ENCODE measurements around the gene CYTH3.
"Not testable (repeated sequence)": the region's sequence is repeated elsewhere in the genome, so short reads cannot be mapped to it uniquely, and the experiment has no call there.

The CYTH3 gene

DNA sequence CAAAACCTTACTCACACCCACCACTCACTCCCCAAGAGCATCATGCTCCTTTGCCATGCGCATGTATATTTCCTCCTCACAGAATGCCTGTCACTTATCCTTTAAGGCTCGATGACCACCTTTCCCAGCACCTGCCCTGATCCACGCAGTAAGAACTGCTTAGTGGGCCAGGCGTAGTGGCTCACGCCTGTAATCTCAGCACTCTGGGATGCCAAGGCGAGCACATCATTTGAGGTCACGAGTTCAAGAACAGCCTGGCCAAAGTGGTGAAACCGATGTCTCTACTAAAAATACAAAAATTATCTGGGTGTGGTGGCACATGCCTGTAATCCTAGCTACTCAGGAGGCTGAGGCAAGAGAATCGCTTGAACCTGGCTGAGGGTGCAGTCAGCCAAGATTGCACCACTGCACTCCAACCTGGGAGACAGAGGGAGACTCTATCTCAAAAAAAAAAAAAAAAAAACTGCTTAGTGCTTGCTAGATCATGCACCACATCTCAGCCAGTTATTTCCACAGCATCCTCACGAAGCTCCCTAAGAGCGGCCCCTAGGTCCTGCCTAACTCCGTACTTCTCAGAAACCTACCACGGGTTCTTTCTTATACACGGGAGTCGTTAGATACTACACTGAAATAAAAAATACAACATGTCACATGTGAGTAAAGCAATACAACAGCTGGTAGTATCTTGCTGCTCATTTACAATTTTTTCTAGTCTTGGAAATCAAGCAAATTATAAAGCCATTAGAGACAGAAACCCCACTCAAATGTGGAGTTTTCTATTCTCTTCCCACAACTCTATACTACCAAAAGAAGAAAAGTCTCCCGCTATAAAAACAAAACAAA is 37.2 kb downstream of the CYTH3 start:
- CTCF ChIA-PET: interaction anchor here (1.0 to 2.5 kb wide), 2 partner anchors 13 to 88 kb away, joined by 3 to 9 read pairs; no protein-coding TSS in a partner anchor
- no peak for DNase-seq (ENCODE audit: low read depth, low spot score)
- TF ChIP-seq, protein P1, sequence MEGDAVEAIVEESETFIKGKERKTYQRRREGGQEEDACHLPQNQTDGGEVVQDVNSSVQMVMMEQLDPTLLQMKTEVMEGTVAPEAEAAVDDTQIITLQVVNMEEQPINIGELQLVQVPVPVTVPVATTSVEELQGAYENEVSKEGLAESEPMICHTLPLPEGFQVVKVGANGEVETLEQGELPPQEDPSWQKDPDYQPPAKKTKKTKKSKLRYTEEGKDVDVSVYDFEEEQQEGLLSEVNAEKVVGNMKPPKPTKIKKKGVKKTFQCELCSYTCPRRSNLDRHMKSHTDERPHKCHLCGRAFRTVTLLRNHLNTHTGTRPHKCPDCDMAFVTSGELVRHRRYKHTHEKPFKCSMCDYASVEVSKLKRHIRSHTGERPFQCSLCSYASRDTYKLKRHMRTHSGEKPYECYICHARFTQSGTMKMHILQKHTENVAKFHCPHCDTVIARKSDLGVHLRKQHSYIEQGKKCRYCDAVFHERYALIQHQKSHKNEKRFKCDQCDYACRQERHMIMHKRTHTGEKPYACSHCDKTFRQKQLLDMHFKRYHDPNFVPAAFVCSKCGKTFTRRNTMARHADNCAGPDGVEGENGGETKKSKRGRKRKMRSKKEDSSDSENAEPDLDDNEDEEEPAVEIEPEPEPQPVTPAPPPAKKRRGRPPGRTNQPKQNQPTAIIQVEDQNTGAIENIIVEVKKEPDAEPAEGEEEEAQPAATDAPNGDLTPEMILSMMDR (IDR thresholded peaks at IDR 0.05; ENCODE audit: insufficient read depth, low read length, missing control alignments): no peak
- no peak overlapping the region for H3K4me3 ChIP-seq (ENCODE audit: low read depth, low read length)
- POLR2A ChIA-PET: no interaction called here

DNA sequence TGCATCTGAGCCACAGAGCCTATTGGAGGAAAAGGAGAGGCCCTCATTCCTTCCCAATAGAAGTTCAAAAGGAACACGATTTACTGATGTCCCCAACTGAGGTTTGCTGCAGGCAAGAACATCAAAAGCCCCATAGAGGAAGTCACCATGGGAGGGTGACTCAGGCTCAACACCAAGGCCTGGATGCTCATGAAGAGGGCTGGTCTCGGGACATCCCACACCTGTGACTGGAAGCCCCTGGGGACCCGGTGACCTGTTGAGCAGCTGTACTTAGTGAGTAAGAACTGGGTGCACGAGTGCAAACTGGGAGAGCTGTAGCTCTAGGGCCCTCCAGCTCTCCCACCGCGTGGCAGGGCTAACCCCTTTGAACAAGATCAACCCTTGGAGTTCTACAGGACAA is 38.0 kb downstream of the CYTH3 start:
- no peak overlapping the region for H3K4me3 ChIP-seq (ENCODE audit: low read depth, low read length)
- ChIA-PET CTCF (interaction anchor here (1.0 to 2.5 kb wide), 2 partner anchors 14 to 89 kb away, joined by 3 to 9 read pairs; no protein-coding TSS in a partner anchor), POLR2A (no interaction called here)
- TF ChIP-seq, protein P1 (IDR thresholded peaks at IDR 0.05; ENCODE audit: insufficient read depth, low read length, missing control alignments): no peak
- DNase-seq (ENCODE audit: low read depth, low spot score): no peak

DNA sequence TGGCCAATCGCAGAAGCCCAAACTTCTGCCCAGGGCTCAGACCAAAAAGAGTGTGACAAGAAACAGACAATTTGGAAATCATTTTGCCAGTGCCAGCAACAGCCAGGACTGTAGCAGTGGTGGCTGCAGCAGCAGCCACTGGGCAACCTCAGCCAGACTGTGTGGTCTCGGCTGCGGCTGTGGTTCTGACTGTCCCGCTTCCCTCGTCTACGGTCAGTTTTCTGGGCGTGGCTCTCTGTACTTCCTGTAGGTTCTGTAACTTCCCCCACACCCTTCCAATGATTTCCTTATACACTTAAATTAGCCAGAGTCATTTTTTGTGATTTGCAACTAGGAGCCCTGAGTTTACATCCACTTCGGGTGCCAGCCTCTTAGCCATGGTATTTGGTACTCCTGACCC is 39.9 kb downstream of the CYTH3 start:
- TF ChIP-seq, protein P1 (IDR thresholded peaks at IDR 0.05; ENCODE audit: insufficient read depth, low read length, missing control alignments): no peak
- ChIA-PET POLR2A (no interaction called here), CTCF (interaction anchor here (1.0 to 2.5 kb wide), 3 partner anchors 16 to 72 kb away, joined by 3 to 9 read pairs (median 5); no protein-coding TSS in a partner anchor)
- H3K4me3 ChIP-seq (ENCODE audit: low read depth, low read length): no peak overlapping the region
- no peak for DNase-seq (ENCODE audit: low read depth, low spot score)

DNA sequence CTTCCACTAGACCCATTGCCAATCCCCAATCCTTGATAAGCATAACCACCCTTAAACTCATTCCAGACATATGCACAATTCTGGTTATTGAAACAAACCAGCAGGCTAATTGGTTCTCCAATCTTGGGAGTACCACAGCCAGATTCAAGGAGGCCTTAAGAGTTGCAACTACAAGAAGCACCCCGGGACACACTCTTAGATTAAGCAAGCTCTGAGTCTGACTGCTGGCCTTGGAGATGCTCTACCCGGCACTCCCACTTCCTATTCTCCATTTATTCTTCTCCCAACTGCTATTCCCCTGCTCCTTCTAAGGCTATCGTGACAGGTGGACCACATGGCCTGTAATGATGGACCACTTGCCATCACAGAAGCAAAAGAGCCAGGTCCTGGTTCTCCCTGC is 40.3 kb downstream of the CYTH3 start:
- CTCF ChIA-PET: no interaction called here
- H3K4me3 ChIP-seq (ENCODE audit: low read depth, low read length): no peak overlapping the region
- DNase-seq (ENCODE audit: low read depth, low spot score): no peak
- TF ChIP-seq, protein P1 (IDR thresholded peaks at IDR 0.05; ENCODE audit: insufficient read depth, low read length, missing control alignments): no peak
- POLR2A ChIA-PET: no interaction called here

DNA sequence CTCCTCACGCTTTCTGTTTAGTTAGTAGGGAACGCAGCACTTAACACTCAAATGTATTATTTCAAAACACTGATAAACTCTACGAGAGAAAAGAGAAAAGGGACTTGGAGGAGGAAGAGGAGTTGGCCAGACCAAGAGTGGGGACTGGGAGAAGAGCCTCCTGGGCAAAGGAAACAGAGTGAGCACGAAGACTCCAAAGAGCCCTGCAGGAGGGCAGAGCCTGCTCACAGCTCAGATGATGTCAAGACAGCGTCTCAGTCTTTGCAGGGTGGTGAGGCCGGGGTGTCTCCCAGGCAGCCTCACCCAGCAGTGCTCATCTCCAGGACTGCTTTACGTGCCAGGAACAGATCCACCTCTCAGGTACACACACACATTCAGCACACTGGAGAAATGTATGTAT is 41.2 kb downstream of the CYTH3 start:
- no peak for DNase-seq (ENCODE audit: low read depth, low spot score)
- ChIA-PET POLR2A (no interaction called here), CTCF (no interaction called here)
- H3K4me3 ChIP-seq (ENCODE audit: low read depth, low read length): no peak overlapping the region
- TF ChIP-seq, protein P1 (IDR thresholded peaks at IDR 0.05; ENCODE audit: insufficient read depth, low read length, missing control alignments): no peak

DNA sequence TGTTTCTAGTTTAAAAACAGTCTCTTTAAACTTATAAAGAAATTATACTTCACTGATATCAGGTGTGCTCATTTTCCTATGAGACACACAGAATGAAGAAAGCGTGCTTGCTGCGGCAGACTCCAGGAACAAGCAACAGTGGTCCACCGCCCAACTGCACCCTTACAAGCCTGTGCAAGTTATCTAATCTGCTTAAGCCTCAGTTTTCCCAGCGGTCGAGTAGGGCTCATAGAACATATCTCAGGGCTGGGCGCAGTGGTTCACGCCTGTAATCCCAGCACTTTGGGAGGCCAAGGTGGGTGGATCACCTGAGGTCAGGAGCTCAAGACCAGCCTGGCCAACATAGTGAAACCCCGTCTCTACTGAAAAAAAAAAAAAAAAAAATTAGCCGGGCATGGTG is 43.1 kb downstream of the CYTH3 start:
- POLR2A ChIA-PET; DNase-seq (ENCODE audit: low read depth, low spot score); H3K4me3 ChIP-seq (ENCODE audit: low read depth, low read length); CTCF ChIA-PET: not testable (repeated sequence)
